Fibroblast of lung (primary cell): ENCODE measurements around the gene NEK6. TPM values are rescaled to one million over a fixed set of nuclear protein-coding genes. Genes with fewer than 3 reads are reported as not detected.

Source experiments
- DNase-seq, 2 donors: peaks; one replicate each; pipeline versions ENCODE4 v3.0.0 to v3.0.0-alpha.2; 2010; ENCODE audit warnings: low read depth in 2 of 2
- H2AFZ ChIP-seq: 2 replicates; pipeline ENCODE4 v1.5.1; 2012; ENCODE audit warnings: low read length, control low read depth, inconsistent platforms
- H3K27ac ChIP-seq: 2 replicates; pipeline ENCODE4 v1.5.1; 2011; ENCODE audit warnings: low read length, control low read depth; ENCODE audit not compliant: insufficient read depth
- H3K27me3 ChIP-seq: 2 replicates; pipeline ENCODE4 v1.5.1; 2011; ENCODE audit warnings: mild to moderate bottlenecking, low read length; ENCODE audit not compliant: control insufficient read depth, insufficient read depth
- H3K36me3 ChIP-seq: 2 replicates; pipeline ENCODE4 v1.5.1; 2011; ENCODE audit warnings: low read length; ENCODE audit not compliant: control insufficient read depth, insufficient read depth
- H3K4me1 ChIP-seq: 2 replicates; pipeline ENCODE4 v1.5.1; 2011; ENCODE audit warnings: low read length; ENCODE audit not compliant: control insufficient read depth, insufficient read depth; ENCODE audit errors: extremely low read depth
- H3K4me2 ChIP-seq: 2 replicates; pipeline ENCODE4 v1.5.1; 2011; ENCODE audit warnings: low read length, control low read depth; ENCODE audit not compliant: insufficient read depth; ENCODE audit errors: extremely low read depth
- H3K4me3 ChIP-seq, 4 experiments: fragments of 200-600 bp in 1 of 4; sonication (generic) in 1 of 4; replicated peaks in 1 of 4; 2 replicates each; pipeline ENCODE4 v1.5.1; 2011 to 2016; ENCODE audit warnings: low read length in 4 of 4, low read depth in 3 of 4, mild to moderate bottlenecking in 3 of 4, control low read depth in 2 of 4, inconsistent platforms in 1 of 4, mixed read lengths in 1 of 4; ENCODE audit not compliant: insufficient read depth in 1 of 4; ENCODE audit errors: control extremely low read depth in 1 of 4
- H3K79me2 ChIP-seq: 2 replicates; pipeline ENCODE4 v1.5.1; 2012; ENCODE audit warnings: mild to moderate bottlenecking, low read length, inconsistent platforms; ENCODE audit not compliant: control insufficient read depth, insufficient read depth
- H3K9ac ChIP-seq: 2 replicates; pipeline ENCODE4 v1.5.1; 2011; ENCODE audit warnings: mild to moderate bottlenecking, low read length, control low read depth; ENCODE audit not compliant: insufficient read depth
- H3K9me3 ChIP-seq: 2 replicates; pipeline ENCODE4 v1.5.1; 2012; ENCODE audit warnings: low read depth, low read length; ENCODE audit not compliant: control insufficient read depth, insufficient read depth
- H4K20me1 ChIP-seq: 2 replicates; pipeline ENCODE4 v1.5.1; 2011; ENCODE audit warnings: low read length; ENCODE audit not compliant: control insufficient read depth, insufficient read depth; ENCODE audit errors: extremely low read depth
- EZH2 ChIP-seq: IDR thresholded peaks from 2 replicates; pipeline ENCODE4 v1.5.1; 2012; ENCODE audit warnings: low read length, control low read depth, mild to moderate bottlenecking; ENCODE audit errors: missing control alignments
- polyA plus RNA-seq, 2 donors: library from polyadenylated mRNA; depleted of rRNA in 1 of 2; stranded (reverse) in 1 of 2; unstranded in 1 of 2; fragments of >200 nt; gene quantifications; 2 replicates each; pipeline ENCODE4 v1.2.1, GENCODE V29; 2011 to 2012; ENCODE audit warnings: missing spikeins in 1 of 2
- total RNA-seq: library from RNA; depleted of rRNA; stranded (reverse); fragments of >200 nt; gene quantifications from 2 replicates; pipeline ENCODE4 v1.2.1, GENCODE V29; 2014
- TF ChIP-seq, protein P1 (sequence below), 2 donors: IDR thresholded peaks in 1 of 2; conservative IDR thresholded peaks in 1 of 2; 1 replicate in 1 of 2; 2 replicates in 1 of 2; pipeline ENCODE4 v1.5.1; 2011 to 2012; ENCODE audit warnings: low read length in 2 of 2, control low read depth in 1 of 2, inconsistent platforms in 1 of 2, low read depth in 1 of 2, mild to moderate bottlenecking in 1 of 2

The NEK6 gene
- total and polyA plus RNA-seq, 2 donors (not counting 1 experiment from before 2014, with no cell fraction given): 71.2 to 71.4 TPM

DNA sequence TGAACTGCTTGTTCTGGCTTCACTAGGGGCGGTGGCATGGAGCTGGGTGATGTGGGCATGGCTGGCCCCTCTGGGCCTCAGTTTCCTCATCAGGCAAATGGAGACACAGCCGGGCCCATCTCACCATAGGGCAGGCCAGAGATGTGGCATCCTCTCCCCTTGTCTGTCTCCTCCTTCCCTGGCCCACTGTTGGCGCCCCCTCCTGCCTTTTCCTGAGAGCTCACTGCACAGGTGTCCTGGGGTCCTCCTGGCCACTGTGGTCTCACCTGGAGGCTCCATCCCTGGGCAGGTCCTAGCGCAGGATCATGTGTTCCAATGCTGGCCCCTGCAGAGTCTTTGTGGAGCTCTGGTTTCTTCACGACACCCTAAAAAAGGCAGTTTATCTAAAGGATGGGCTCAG is 53.5 kb downstream of the NEK6 start:
- Histone ChIP-seq H4K20me1 (no peaks in the 10 kb centered on the region), H3K4me1 (peaks cover 9% of the 10 kb centered on the region), H3K9me3 (no peaks in the 10 kb centered on the region), H3K9ac (no peak overlapping the region), H2AFZ (no peak overlapping the region), H3K27ac (no peak overlapping the region), H3K27me3 (no peaks in the 10 kb centered on the region), H3K4me2 (no peak overlapping the region), H3K79me2 (peaks cover 37% of the 10 kb centered on the region), H3K4me3 (no peak overlapping the region), H3K36me3 (peaks cover 37% of the 10 kb centered on the region)
- TF ChIP-seq, protein P1, sequence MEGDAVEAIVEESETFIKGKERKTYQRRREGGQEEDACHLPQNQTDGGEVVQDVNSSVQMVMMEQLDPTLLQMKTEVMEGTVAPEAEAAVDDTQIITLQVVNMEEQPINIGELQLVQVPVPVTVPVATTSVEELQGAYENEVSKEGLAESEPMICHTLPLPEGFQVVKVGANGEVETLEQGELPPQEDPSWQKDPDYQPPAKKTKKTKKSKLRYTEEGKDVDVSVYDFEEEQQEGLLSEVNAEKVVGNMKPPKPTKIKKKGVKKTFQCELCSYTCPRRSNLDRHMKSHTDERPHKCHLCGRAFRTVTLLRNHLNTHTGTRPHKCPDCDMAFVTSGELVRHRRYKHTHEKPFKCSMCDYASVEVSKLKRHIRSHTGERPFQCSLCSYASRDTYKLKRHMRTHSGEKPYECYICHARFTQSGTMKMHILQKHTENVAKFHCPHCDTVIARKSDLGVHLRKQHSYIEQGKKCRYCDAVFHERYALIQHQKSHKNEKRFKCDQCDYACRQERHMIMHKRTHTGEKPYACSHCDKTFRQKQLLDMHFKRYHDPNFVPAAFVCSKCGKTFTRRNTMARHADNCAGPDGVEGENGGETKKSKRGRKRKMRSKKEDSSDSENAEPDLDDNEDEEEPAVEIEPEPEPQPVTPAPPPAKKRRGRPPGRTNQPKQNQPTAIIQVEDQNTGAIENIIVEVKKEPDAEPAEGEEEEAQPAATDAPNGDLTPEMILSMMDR (conservative IDR thresholded peaks at IDR 0.05 in 1 of 2, IDR thresholded peaks at IDR 0.05 in 1 of 2; ENCODE audit: low read depth in 1 of 2, low read length in 2 of 2): no peak
- no peak for TF ChIP-seq EZH2
- no peak for DNase-seq

DNA sequence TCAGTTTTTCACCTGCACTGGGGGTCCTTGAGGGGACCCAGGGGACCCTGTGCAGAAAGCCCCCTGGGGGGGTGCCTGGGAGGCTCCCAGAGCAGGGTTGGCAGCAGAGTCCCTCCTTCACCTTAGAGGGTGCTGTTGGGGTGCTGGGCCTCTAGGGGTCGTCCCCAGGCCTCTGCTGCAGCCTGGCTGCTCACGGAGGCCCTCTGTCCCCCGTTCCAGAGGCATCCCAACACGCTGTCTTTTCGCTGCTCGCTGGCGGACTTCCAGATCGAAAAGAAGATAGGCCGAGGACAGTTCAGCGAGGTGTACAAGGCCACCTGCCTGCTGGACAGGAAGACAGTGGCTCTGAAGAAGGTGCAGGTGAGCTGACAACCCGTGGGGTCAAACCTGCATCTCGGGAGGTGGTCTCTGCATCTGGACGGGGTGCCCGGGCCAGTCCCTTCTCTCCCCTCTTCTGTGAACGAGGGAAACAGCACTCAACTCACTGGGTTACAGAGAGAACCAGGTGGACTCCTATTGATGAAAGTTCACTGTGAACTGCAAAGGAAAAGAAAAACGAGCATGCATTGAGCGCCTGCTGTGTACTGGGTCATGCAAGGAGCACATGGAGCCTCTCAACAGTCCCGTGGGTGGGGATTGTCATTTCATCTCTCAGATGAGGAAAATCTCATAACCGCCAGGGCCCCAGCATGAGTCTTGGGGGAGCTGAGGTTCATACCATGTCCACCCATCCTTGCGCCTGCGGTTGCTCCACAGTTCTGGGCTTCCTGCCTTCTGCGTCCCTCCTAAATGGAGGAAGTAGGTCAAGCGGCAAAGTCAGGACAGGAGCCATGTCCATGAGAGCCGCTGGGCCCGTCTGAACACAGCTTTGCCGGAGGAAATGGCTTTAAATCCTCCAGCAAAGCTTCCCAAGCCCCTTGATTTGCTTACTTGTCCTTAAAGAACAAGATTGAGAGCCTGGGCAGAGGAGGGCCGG is 54.8 kb downstream of the NEK6 start:
- Histone ChIP-seq H3K4me2 (no peak overlapping the region), H3K27ac (no peak overlapping the region), H4K20me1 (no peaks in the 10 kb centered on the region), H3K9ac (no peak overlapping the region), H2AFZ (no peak overlapping the region), H3K9me3 (no peaks in the 10 kb centered on the region), H3K36me3 (peaks cover 36% of the 10 kb centered on the region), H3K27me3 (no peaks in the 10 kb centered on the region), H3K4me1 (peaks cover 8% of the 10 kb centered on the region), H3K79me2 (peaks cover 31% of the 10 kb centered on the region), H3K4me3 (no peak overlapping the region)
- DNase-seq: no peak
- TF ChIP-seq, protein P1 (conservative IDR thresholded peaks at IDR 0.05 in 1 of 2, IDR thresholded peaks at IDR 0.05 in 1 of 2; ENCODE audit: low read depth in 1 of 2, low read length in 2 of 2): no peak
- no peak for TF ChIP-seq EZH2

DNA sequence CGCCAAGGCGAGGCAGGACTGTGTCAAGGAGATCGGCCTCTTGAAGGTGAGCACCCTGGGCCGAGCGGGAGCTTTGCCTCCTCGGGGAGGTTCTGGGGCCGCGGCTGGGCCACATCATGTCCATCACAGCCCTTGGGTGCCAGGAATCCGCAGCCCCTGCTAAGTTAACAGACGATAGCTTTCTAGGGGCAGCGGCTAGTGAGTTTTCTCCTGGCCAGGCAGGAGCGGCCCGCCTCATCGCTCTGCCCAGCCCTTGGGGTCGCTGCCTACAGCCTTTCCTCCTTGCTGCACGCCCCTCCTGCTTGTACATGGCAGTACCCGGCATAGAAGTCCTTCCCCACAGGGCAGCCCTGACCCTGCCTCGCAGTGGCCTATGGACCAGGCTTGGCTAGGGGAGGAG is 56.2 kb downstream of the NEK6 start:
- Histone ChIP-seq H3K9me3 (no peaks in the 10 kb centered on the region), H4K20me1 (no peaks in the 10 kb centered on the region), H3K4me1 (peaks cover 6% of the 10 kb centered on the region), H3K79me2 (peaks cover 22% of the 10 kb centered on the region), H3K27ac (no peak overlapping the region), H3K4me2 (no peak overlapping the region), H3K27me3 (no peaks in the 10 kb centered on the region), H3K4me3 (no peak overlapping the region), H2AFZ (no peak overlapping the region), H3K36me3 (peaks cover 28% of the 10 kb centered on the region), H3K9ac (no peak overlapping the region)
- TF ChIP-seq, protein P1 (conservative IDR thresholded peaks at IDR 0.05 in 1 of 2, IDR thresholded peaks at IDR 0.05 in 1 of 2; ENCODE audit: low read depth in 1 of 2, low read length in 2 of 2): no peak
- no peak for TF ChIP-seq EZH2
- DNase-seq: no peak
